ENCODE measurements around the gene MYT1. TPM values are rescaled to one million over a fixed set of nuclear protein-coding genes. Genes with fewer than 3 reads are reported as not detected.

MYT1 gene
- total RNA-seq, 4 donors from 2014 or later = not detected

Small RNAs within 50 kb of the gene (small RNA-seq; reads per million reads assigned to genes)
- 0 reads per million in 3 donors for gene AL137028.2

Other genes starting within 250 kb of the MYT1 start
- 10 to 100 TPM; 16.6 to 31.0 (median 24.1) TPM for gene UCKL1, start 208.0 kb upstream of the MYT1 start, total RNA-seq
- gene ZNF512B, start 194.5 kb upstream of the MYT1 start, total RNA-seq = 10 to 100 TPM in 2 of 4 donors, 1 to 10 TPM in 2; 7.1 to 17.7 (median 12.1) TPM
- gene SAMD10, start 184.8 kb upstream of the MYT1 start, total RNA-seq = 10 to 100 TPM in 1 of 4 donors, 1 to 10 TPM in 3; 2.1 to 11.7 (median 4.4) TPM
- gene PRPF6, start 183.3 kb upstream of the MYT1 start, total RNA-seq = 10 to 100 TPM; 46.1 to 64.9 (median 58.7) TPM
- 1 to 10 TPM in 1 of 4 donors, under 1 TPM in 3; 0.17 to 1.6 (median 0.32) TPM for gene C20orf204, start 128.3 kb upstream of the MYT1 start, total RNA-seq
- gene SOX18, start 114.8 kb upstream of the MYT1 start, total RNA-seq = 10 to 100 TPM in 2 of 4 donors, 1 to 10 TPM in 2; 5.6 to 19.0 (median 12.8) TPM
- gene TCEA2, start 101.3 kb upstream of the MYT1 start, total RNA-seq = 10 to 100 TPM; 22.8 to 59.0 (median 43.6) TPM
- 10 to 100 TPM; 11.4 to 17.7 (median 12.7) TPM for gene RGS19, start 84.9 kb upstream of the MYT1 start, total RNA-seq
- gene OPRL1, start 84.4 kb upstream of the MYT1 start, total RNA-seq = 1 to 10 TPM in 1 of 4 donors, under 1 TPM in 3; 0.42 to 1.4 (median 0.87) TPM
- gene LKAAEAR1, start 80.1 kb upstream of the MYT1 start, total RNA-seq = not detected
- gene NPBWR2, start 56.9 kb upstream of the MYT1 start, total RNA-seq = not detected
- gene PCMTD2, start 91.3 kb downstream of the MYT1 start, total RNA-seq = 10 to 100 TPM; 36.5 to 54.8 (median 44.5) TPM